ENCODE results near the gene GRIK4. TPM values are rescaled to one million over a fixed set of nuclear protein-coding genes. Genes with fewer than 3 reads are reported as not detected.

GRIK4 gene
- total RNA-seq, 3 donors from 2014 or later (not counting 1 experiment from before 2014, with no cell fraction given): 2.2 to 32.3 (median 21.9) TPM

GRCh38 chr11:120815319-120816100, 304.0 kb downstream of the GRIK4 start:
- ATAC-seq (no peak), DNase-seq (no peak)
- H3K9me3 Mint-ChIP-seq: no peaks in the 10 kb centered on the region
- H3K36me3 Mint-ChIP-seq: no peaks in the 10 kb centered on the region
- peaks cover 7 to 12% of the 10 kb centered on the region in 2 donors for H3K27me3 Mint-ChIP-seq (ENCODE audit: low read depth in 2 of 2)
- no peak overlapping the region for H3K27ac ChIP-seq (ENCODE audit: low read length)
- H3K9me3 ChIP-seq (ENCODE audit: control insufficient read depth, insufficient read depth, low read length): no peaks in the 10 kb centered on the region
- TF ChIP-seq CTCF (IDR thresholded peaks at IDR 0.05): no peak
- H3K27me3 ChIP-seq (ENCODE audit: control insufficient read depth, insufficient read depth, low read length): no peaks in the 10 kb centered on the region
- peaks cover 6% of the 10 kb centered on the region for H3K4me1 ChIP-seq (ENCODE audit: control insufficient read depth, insufficient read depth, low read length)
- WGBS (ENCODE audit: insufficient coverage): 80% methylated on average over 18 of the region's 18 CpGs
- H3K4me3 ChIP-seq (ENCODE audit: low read length): no peak overlapping the region
- H3K4me1 Mint-ChIP-seq: peaks cover 53 to 92% of the 10 kb centered on the region in 2 donors
- no peaks in the 10 kb centered on the region for H3K36me3 ChIP-seq (ENCODE audit: control insufficient read depth, insufficient read depth, low read length)
- no peak overlapping the region for H3K4me3 Mint-ChIP-seq
- H3K27ac Mint-ChIP-seq: peak overlapping the region in 1 of 2 donors; percentile 72
- intact Hi-C loops (cut with micrococcal nuclease): no loop called here

GRCh38 chr11:120816176-120816575, 304.6 kb downstream of the GRIK4 start:
- H3K27ac ChIP-seq (ENCODE audit: low read length): no peak overlapping the region
- H3K36me3 Mint-ChIP-seq: no peaks in the 10 kb centered on the region
- peak overlapping the region in 1 of 2 donors; percentile 72 for H3K27ac Mint-ChIP-seq
- no peaks in the 10 kb centered on the region for H3K9me3 ChIP-seq (ENCODE audit: control insufficient read depth, insufficient read depth, low read length)
- 79% methylated on average over 4 of the region's 4 CpGs for WGBS (ENCODE audit: insufficient coverage)
- H3K4me3 ChIP-seq (ENCODE audit: low read length): no peak overlapping the region
- H3K4me1 ChIP-seq (ENCODE audit: control insufficient read depth, insufficient read depth, low read length): peaks cover 6% of the 10 kb centered on the region
- no peaks in the 10 kb centered on the region for H3K9me3 Mint-ChIP-seq
- peaks cover 48 to 92% of the 10 kb centered on the region in 2 donors for H3K4me1 Mint-ChIP-seq
- H3K4me3 Mint-ChIP-seq: no peak overlapping the region
- H3K36me3 ChIP-seq (ENCODE audit: control insufficient read depth, insufficient read depth, low read length): no peaks in the 10 kb centered on the region
- DNase-seq (no peak), ATAC-seq (no peak)
- peaks cover 7 to 12% of the 10 kb centered on the region in 2 donors for H3K27me3 Mint-ChIP-seq (ENCODE audit: low read depth in 2 of 2)
- TF ChIP-seq CTCF (IDR thresholded peaks at IDR 0.05): no peak
- intact Hi-C loops (cut with micrococcal nuclease): no loop called here
- H3K27me3 ChIP-seq (ENCODE audit: control insufficient read depth, insufficient read depth, low read length): no peaks in the 10 kb centered on the region

- TF ChIP-seq CTCF (IDR thresholded peaks at IDR 0.05): no peak
- H3K4me3 Mint-ChIP-seq: no peak overlapping the region
- ATAC-seq: no peak
- Histone ChIP-seq H3K27ac (ENCODE audit: low read length) (no peak overlapping the region), H3K27me3 (ENCODE audit: control insufficient read depth, insufficient read depth, low read length) (no peaks in the 10 kb centered on the region), H3K4me3 (ENCODE audit: low read length) (no peak overlapping the region), H3K9me3 (ENCODE audit: control insufficient read depth, insufficient read depth, low read length) (no peaks in the 10 kb centered on the region), H3K36me3 (ENCODE audit: control insufficient read depth, insufficient read depth, low read length) (no peaks in the 10 kb centered on the region), H3K4me1 (ENCODE audit: control insufficient read depth, insufficient read depth, low read length) (peaks cover 4% of the 10 kb centered on the region)
- H3K36me3 Mint-ChIP-seq: no peaks in the 10 kb centered on the region
- peak overlapping the region in 1 of 2 donors; percentile 72 for H3K27ac Mint-ChIP-seq
- 78% methylated on average over 9 of the region's 9 CpGs for WGBS (ENCODE audit: insufficient coverage)
- peaks cover 7 to 12% of the 10 kb centered on the region in 2 donors for H3K27me3 Mint-ChIP-seq (ENCODE audit: low read depth in 2 of 2)
- peaks cover 42 to 91% of the 10 kb centered on the region in 2 donors for H3K4me1 Mint-ChIP-seq
- H3K9me3 Mint-ChIP-seq: no peaks in the 10 kb centered on the region
- intact Hi-C loops (cut with micrococcal nuclease): no loop called here
- DNase-seq: no peak
These were observed 305.2 kb downstream of the GRIK4 start for GRCh38 chr11:120816711-120817110.

All from natural killer cell (primary cell).